ENCODE results near the gene NDUFB6.

GRCh38 chr9:32581512-32582143, 8.7 kb upstream of the NDUFB6 start:
- peak; percentile 46 to 53 (median 50) for TF ChIP-seq CTCF (IDR thresholded peaks at IDR 0.05)
- no peak for TF ChIP-seq POLR2A (IDR thresholded peaks at IDR 0.05)

Measured in body of pancreas (tissue), 4 donors.